Glutamatergic neuron (in vitro differentiated cells): ENCODE results near the gene GRID1. TPM values are rescaled to one million over a fixed set of nuclear protein-coding genes. Genes with fewer than 3 reads are reported as not detected.

ENCODE experiments used
- DNase-seq: peaks from one replicate; pipeline ENCODE4 v3.0.0; 2022
- H3K27ac Mint-ChIP-seq: one replicate; pipeline ENCODE4 v1.8.0; 2020; ENCODE audit warnings: mild to moderate bottlenecking, mixed read lengths, inconsistent platforms; ENCODE audit not compliant: unreplicated experiment
- H3K27me3 Mint-ChIP-seq: one replicate; pipeline ENCODE4 v1.8.0; 2020; ENCODE audit warnings: mild to moderate bottlenecking, moderate library complexity, mixed read lengths, inconsistent platforms; ENCODE audit not compliant: unreplicated experiment
- H3K36me3 Mint-ChIP-seq: one replicate; pipeline ENCODE4 v1.8.0; 2020; ENCODE audit warnings: mild to moderate bottlenecking, mixed read lengths, inconsistent platforms; ENCODE audit not compliant: unreplicated experiment
- H3K4me1 Mint-ChIP-seq: one replicate; pipeline ENCODE4 v1.8.0; 2020; ENCODE audit warnings: mild to moderate bottlenecking, low read depth, mixed read lengths, inconsistent platforms; ENCODE audit not compliant: unreplicated experiment
- H3K4me3 Mint-ChIP-seq: one replicate; pipeline ENCODE4 v1.8.0; 2020; ENCODE audit warnings: mild to moderate bottlenecking, mixed read lengths, inconsistent platforms; ENCODE audit not compliant: unreplicated experiment
- H3K9me3 Mint-ChIP-seq: one replicate; pipeline ENCODE4 v1.8.0; 2020; ENCODE audit warnings: mild to moderate bottlenecking, moderate library complexity, mixed read lengths, inconsistent platforms; ENCODE audit not compliant: unreplicated experiment
- CTCF ChIP-seq: fragments of 200-600 bp; sonication (generic); IDR thresholded peaks from one replicate; pipeline ENCODE4 v1.5.0; 2021; ENCODE audit not compliant: partially characterized antibody, unreplicated experiment
- total RNA-seq: library from RNA; stranded (reverse); fragmentation: NEBNext Ultra II Directional; extraction: Animal tissue kit (Norgen Biotek cat#: 25700); gene quantifications from one replicate; pipeline ENCODE4 v1.2.1, GENCODE V29; 2021; ENCODE audit not compliant: unreplicated experiment

The GRID1 gene
- total RNA-seq, 1 donor from 2014 or later, result 8.0 TPM

- no peak for DNase-seq
- Mint-ChIP-seq H3K27ac (no peak overlapping the region), H3K27me3 (peaks cover 3% of the 10 kb centered on the region), H3K4me3 (no peak overlapping the region), H3K9me3 (peaks cover 9% of the 10 kb centered on the region), H3K4me1 (peaks cover 3% of the 10 kb centered on the region), H3K36me3 (peaks cover 7% of the 10 kb centered on the region)
- TF ChIP-seq CTCF, result no peak
These were observed 261.4 kb downstream of the GRID1 start for GRCh38 chr10:86105181-86105580.

- Mint-ChIP-seq H3K4me3 (no peak overlapping the region), H3K27me3 (peaks cover 3% of the 10 kb centered on the region), H3K27ac (no peak overlapping the region), H3K36me3 (peaks cover 7% of the 10 kb centered on the region), H3K9me3 (peaks cover 9% of the 10 kb centered on the region), H3K4me1 (peaks cover 5% of the 10 kb centered on the region)
- no peak for TF ChIP-seq CTCF
- no peak for DNase-seq
These were observed 261.9 kb downstream of the GRID1 start for GRCh38 chr10:86104611-86105145.

- H3K36me3 Mint-ChIP-seq, result peaks cover 7% of the 10 kb centered on the region
- H3K4me1 Mint-ChIP-seq, result peaks cover 10% of the 10 kb centered on the region
- no peak overlapping the region for H3K4me3 Mint-ChIP-seq
- DNase-seq, result no peak
- no peak for TF ChIP-seq CTCF
- peaks cover 9% of the 10 kb centered on the region for H3K9me3 Mint-ChIP-seq
- no peak overlapping the region for H3K27ac Mint-ChIP-seq
- H3K27me3 Mint-ChIP-seq, result peaks cover 3% of the 10 kb centered on the region
These were observed 262.4 kb downstream of the GRID1 start for GRCh38 chr10:86104156-86104555.

- no peak overlapping the region for H3K27ac Mint-ChIP-seq
- H3K4me1 Mint-ChIP-seq, result peaks cover 10% of the 10 kb centered on the region
These were observed 263.0 kb downstream of the GRID1 start for GRCh38 chr10:86103391-86104101.

More at GRCh38 chr10:86103391-86104101, 263.0 kb downstream of the GRID1 start:
- H3K36me3 Mint-ChIP-seq, result peaks cover 7% of the 10 kb centered on the region
- DNase-seq, result no peak
- H3K27me3 Mint-ChIP-seq, result peaks cover 3% of the 10 kb centered on the region
- peaks cover 9% of the 10 kb centered on the region for H3K9me3 Mint-ChIP-seq
- no peak for TF ChIP-seq CTCF
- H3K4me3 Mint-ChIP-seq, result no peak overlapping the region
